Measurements from ENCODE around the gene TMCC3.
"Not testable (repeated sequence)": the region's sequence is repeated elsewhere in the genome, so short reads cannot be mapped to it uniquely, and the experiment has no call there.

Gene TMCC3

GRCh38 chr12:94592723-94593122 is 57.6 kb downstream of the TMCC3 start:
- Histone ChIP-seq H3K79me1 (ENCODE audit: low read length) (peaks cover 15% of the 10 kb centered on the region), H3K4me1 (ENCODE audit: control insufficient read depth in 1 of 2, insufficient read depth in 2 of 2, low read length in 2 of 2) (peaks cover 12 to 20% of the 10 kb centered on the region in 2 experiments)
- WGBS (ENCODE audit: extremely low coverage, insufficient coverage, insufficient read length), result no CpG with 5 or more reads among the region's 9 CpGs
- H3K36me3 ChIP-seq (ENCODE audit: control insufficient read depth in 1 of 2, insufficient read depth in 2 of 2, low read length in 2 of 2); H3K27me3 ChIP-seq (ENCODE audit: insufficient read depth, low read length); DNase-seq; H3K23ac ChIP-seq (ENCODE audit: low read length); H3K4me2 ChIP-seq (ENCODE audit: low read length); H2AK5ac ChIP-seq (ENCODE audit: low read length); H3K79me2 ChIP-seq (ENCODE audit: control insufficient read depth, insufficient read depth, low read length, poor library complexity); H4K8ac ChIP-seq (ENCODE audit: low read depth, low read length); H4K91ac ChIP-seq (ENCODE audit: low read depth, low read length); H2BK120ac ChIP-seq (ENCODE audit: insufficient read depth, low read length, poor library complexity); H3K14ac ChIP-seq (ENCODE audit: low read length); H3K18ac ChIP-seq (ENCODE audit: low read length); H2BK5ac ChIP-seq (ENCODE audit: low read depth, low read length, poor library complexity); H4K12ac ChIP-seq (ENCODE audit: low read depth, low read length); H3K4me3 ChIP-seq (ENCODE audit: low read depth, low read length); H3K4ac ChIP-seq (ENCODE audit: low read depth, low read length); H3K27ac ChIP-seq (ENCODE audit: low read depth, low read length); H2AFZ ChIP-seq (ENCODE audit: insufficient read depth, low read length, poor library complexity); H2BK12ac ChIP-seq (ENCODE audit: low read length); H3K9me3 ChIP-seq (ENCODE audit: insufficient read depth, low read depth, low read length); H3K9ac ChIP-seq (ENCODE audit: low read length): not testable (repeated sequence)

- no peak overlapping the region for H2BK5ac ChIP-seq (ENCODE audit: low read depth, low read length, poor library complexity)
- no peak overlapping the region for H4K8ac ChIP-seq (ENCODE audit: low read depth, low read length)
- no peak overlapping the region for H2AFZ ChIP-seq (ENCODE audit: insufficient read depth, low read length, poor library complexity)
- no peaks in the 10 kb centered on the region for H3K9me3 ChIP-seq (ENCODE audit: insufficient read depth, low read depth, low read length)
- no peak overlapping the region for H4K12ac ChIP-seq (ENCODE audit: low read depth, low read length)
- H3K79me1 ChIP-seq (ENCODE audit: low read length), result peaks cover 16% of the 10 kb centered on the region
- no peak for DNase-seq
- H3K27ac ChIP-seq (ENCODE audit: low read depth, low read length), result no peak overlapping the region
- H3K4ac ChIP-seq (ENCODE audit: low read depth, low read length), result no peak overlapping the region
- no peak overlapping the region for H3K4me3 ChIP-seq (ENCODE audit: low read depth, low read length)
- peaks cover 15 to 23% of the 10 kb centered on the region in 2 experiments for H3K4me1 ChIP-seq (ENCODE audit: control insufficient read depth in 1 of 2, insufficient read depth in 2 of 2, low read length in 2 of 2)
- H2BK120ac ChIP-seq (ENCODE audit: insufficient read depth, low read length, poor library complexity), result no peak overlapping the region
- no peaks in the 10 kb centered on the region for H3K36me3 ChIP-seq (ENCODE audit: control insufficient read depth in 1 of 2, insufficient read depth in 2 of 2, low read length in 2 of 2)
- no peak overlapping the region for H3K4me2 ChIP-seq (ENCODE audit: low read length)
- no CpG with 5 or more reads among the region's 6 CpGs for WGBS (ENCODE audit: extremely low coverage, insufficient coverage, insufficient read length)
- H2BK12ac ChIP-seq (ENCODE audit: low read length), result no peak overlapping the region
- no peaks in the 10 kb centered on the region for H3K79me2 ChIP-seq (ENCODE audit: control insufficient read depth, insufficient read depth, low read length, poor library complexity)
- no peak overlapping the region for H3K9ac ChIP-seq (ENCODE audit: low read length)
- no peak overlapping the region for H3K18ac ChIP-seq (ENCODE audit: low read length)
- no peak overlapping the region for H2AK5ac ChIP-seq (ENCODE audit: low read length)
- H3K23ac ChIP-seq (ENCODE audit: low read length), result no peak overlapping the region
- H3K14ac ChIP-seq (ENCODE audit: low read length), result no peak overlapping the region
- no peak overlapping the region for H4K91ac ChIP-seq (ENCODE audit: low read depth, low read length)
- H3K27me3 ChIP-seq (ENCODE audit: insufficient read depth, low read length), result no peaks in the 10 kb centered on the region
Observed at GRCh38 chr12:94592080-94592479, 58.3 kb downstream of the TMCC3 start.

DNA sequence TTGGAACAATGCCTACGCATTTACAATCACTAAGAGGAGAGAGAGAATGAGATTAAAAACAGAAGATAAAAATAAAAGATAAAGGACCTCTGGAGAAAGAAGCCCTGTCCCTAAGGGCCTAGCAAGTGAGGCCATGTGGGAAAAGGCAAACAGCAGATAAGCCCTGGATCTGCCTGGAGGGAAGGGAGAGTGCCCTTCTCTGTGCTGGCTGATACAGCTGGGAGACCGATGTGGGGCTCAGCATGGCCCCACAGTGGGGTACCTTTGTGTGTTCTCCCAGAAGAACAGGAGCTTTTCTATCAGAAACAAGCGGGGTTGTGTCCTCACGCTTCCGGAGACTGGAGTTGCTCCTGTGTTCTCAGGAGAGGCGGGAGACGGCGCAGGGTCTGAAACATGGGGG is 59.9 kb downstream of the TMCC3 start:
- H3K36me3 ChIP-seq (ENCODE audit: control insufficient read depth in 1 of 2, insufficient read depth in 2 of 2, low read length in 2 of 2), result no peaks in the 10 kb centered on the region
- no peaks in the 10 kb centered on the region for H3K27me3 ChIP-seq (ENCODE audit: insufficient read depth, low read length)
- peak overlapping the region; percentile 63 for H2BK12ac ChIP-seq (ENCODE audit: low read length)
- peak overlapping the region; percentile 83 for H4K8ac ChIP-seq (ENCODE audit: low read depth, low read length)
- H3K23ac ChIP-seq (ENCODE audit: low read length), result no peak overlapping the region
- no peak overlapping the region for H3K9ac ChIP-seq (ENCODE audit: low read length)
- H4K91ac ChIP-seq (ENCODE audit: low read depth, low read length), result peak overlapping the region; percentile 70
- no peak overlapping the region for H3K4me3 ChIP-seq (ENCODE audit: low read depth, low read length)
- peak overlapping the region; percentile 69 for H2BK5ac ChIP-seq (ENCODE audit: low read depth, low read length, poor library complexity)
- peak overlapping the region; percentile 63 for H4K12ac ChIP-seq (ENCODE audit: low read depth, low read length)
- peak overlapping the region; percentile 29 for H3K4ac ChIP-seq (ENCODE audit: low read depth, low read length)
- peaks cover 21 to 31% of the 10 kb centered on the region in 2 experiments for H3K4me1 ChIP-seq (ENCODE audit: control insufficient read depth in 1 of 2, insufficient read depth in 2 of 2, low read length in 2 of 2)
- H3K27ac ChIP-seq (ENCODE audit: low read depth, low read length), result peak overlapping the region; percentile 20
- H2AFZ ChIP-seq (ENCODE audit: insufficient read depth, low read length, poor library complexity), result no peak overlapping the region
- no peak overlapping the region for H3K4me2 ChIP-seq (ENCODE audit: low read length)
- H3K79me2 ChIP-seq (ENCODE audit: control insufficient read depth, insufficient read depth, low read length, poor library complexity), result peaks cover 2% of the 10 kb centered on the region
- H2BK120ac ChIP-seq (ENCODE audit: insufficient read depth, low read length, poor library complexity), result peak overlapping the region; percentile 56
- WGBS (ENCODE audit: extremely low coverage, insufficient coverage, insufficient read length), result no CpG with 5 or more reads among the region's 8 CpGs
- peaks cover 21% of the 10 kb centered on the region for H3K79me1 ChIP-seq (ENCODE audit: low read length)
- peak in 1 of 2 donors; percentile 3 for DNase-seq
- peak overlapping the region; percentile 82 for H3K18ac ChIP-seq (ENCODE audit: low read length)
- H3K14ac ChIP-seq (ENCODE audit: low read length), result peak overlapping the region; percentile 59
- H3K9me3 ChIP-seq (ENCODE audit: insufficient read depth, low read depth, low read length), result no peaks in the 10 kb centered on the region
- H2AK5ac ChIP-seq (ENCODE audit: low read length), result no peak overlapping the region

- Histone ChIP-seq H3K4ac (ENCODE audit: low read depth, low read length) (peak overlapping the region; percentile 48), H2BK120ac (ENCODE audit: insufficient read depth, low read length, poor library complexity) (no peak overlapping the region), H3K79me2 (ENCODE audit: control insufficient read depth, insufficient read depth, low read length, poor library complexity) (peaks cover 2% of the 10 kb centered on the region), H3K36me3 (ENCODE audit: control insufficient read depth in 1 of 2, insufficient read depth in 2 of 2, low read length in 2 of 2) (no peaks in the 10 kb centered on the region), H3K79me1 (ENCODE audit: low read length) (peaks cover 21% of the 10 kb centered on the region), H3K4me3 (ENCODE audit: low read depth, low read length) (no peak overlapping the region), H2AFZ (ENCODE audit: insufficient read depth, low read length, poor library complexity) (no peak overlapping the region), H4K91ac (ENCODE audit: low read depth, low read length) (no peak overlapping the region), H3K18ac (ENCODE audit: low read length) (no peak overlapping the region), H4K8ac (ENCODE audit: low read depth, low read length) (no peak overlapping the region), H3K4me1 (ENCODE audit: control insufficient read depth in 1 of 2, insufficient read depth in 2 of 2, low read length in 2 of 2) (peaks cover 21 to 29% of the 10 kb centered on the region in 2 experiments), H2BK12ac (ENCODE audit: low read length) (peak overlapping the region; percentile 67), H4K12ac (ENCODE audit: low read depth, low read length) (no peak overlapping the region), H3K9ac (ENCODE audit: low read length) (no peak overlapping the region), H3K23ac (ENCODE audit: low read length) (no peak overlapping the region), H3K4me2 (ENCODE audit: low read length) (no peak overlapping the region), H3K27me3 (ENCODE audit: insufficient read depth, low read length) (no peaks in the 10 kb centered on the region), H3K27ac (ENCODE audit: low read depth, low read length) (peak overlapping the region; percentile 89), H2BK5ac (ENCODE audit: low read depth, low read length, poor library complexity) (peak overlapping the region; percentile 56), H3K14ac (ENCODE audit: low read length) (no peak overlapping the region), H2AK5ac (ENCODE audit: low read length) (no peak overlapping the region), H3K9me3 (ENCODE audit: insufficient read depth, low read depth, low read length) (no peaks in the 10 kb centered on the region)
- peak; percentile 67 to 94 for DNase-seq
- no CpG with 5 or more reads among the region's 5 CpGs for WGBS (ENCODE audit: extremely low coverage, insufficient coverage, insufficient read length)
Observed at GRCh38 chr12:94589591-94590001, 60.8 kb downstream of the TMCC3 start.

Measured in trophoblast cell (in vitro differentiated cells and primary cell).